Globus pallidus (tissue), 1 donor: ENCODE data around the gene TMEM33.
A peak's percentile ranks its signal among the peaks of the same experiment; 100 is the strongest.
"Not testable (repeated sequence)": the region's sequence is repeated elsewhere in the genome, so short reads cannot be mapped to it uniquely, and the experiment has no call there.

Experiments
- DNase-seq: peaks from one replicate; pipeline ENCODE4 v3.0.0-alpha.2; 2015; ENCODE audit warnings: low spot score

The TMEM33 gene, protein sequence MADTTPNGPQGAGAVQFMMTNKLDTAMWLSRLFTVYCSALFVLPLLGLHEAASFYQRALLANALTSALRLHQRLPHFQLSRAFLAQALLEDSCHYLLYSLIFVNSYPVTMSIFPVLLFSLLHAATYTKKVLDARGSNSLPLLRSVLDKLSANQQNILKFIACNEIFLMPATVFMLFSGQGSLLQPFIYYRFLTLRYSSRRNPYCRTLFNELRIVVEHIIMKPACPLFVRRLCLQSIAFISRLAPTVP

GRCh38 chr4:41934901-41935651 lies at the start of gene TMEM33:
Gene TMEM33 (plus strand): TSS chr4:41935429. CDS start chr4:41935485, 56 bp downstream.
- peak; percentile 87 for DNase-seq

DNA sequence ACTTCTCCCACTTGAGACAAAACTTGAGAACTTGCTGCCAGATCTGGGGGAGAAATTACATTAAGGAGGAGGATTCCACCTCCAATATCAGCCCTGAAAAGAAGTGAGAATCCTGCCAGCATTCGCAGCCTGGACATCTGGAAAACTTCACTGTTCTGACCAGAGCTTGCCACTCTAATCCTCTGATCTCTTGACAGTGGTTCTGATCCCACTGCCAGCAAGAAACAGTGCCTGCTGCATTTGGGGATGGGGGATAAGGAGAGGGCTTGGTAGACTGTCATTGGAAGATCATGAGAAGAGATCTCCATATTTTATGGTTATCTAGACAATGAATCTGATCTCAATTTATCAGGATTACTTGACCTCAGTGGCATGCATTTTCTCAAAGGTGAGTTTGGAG lies 49.8 kb upstream of the TMEM33 start:
- DNase-seq, result no peak

GRCh38 chr4:41887277-41887676 lies 48.0 kb upstream of the TMEM33 start:
- DNase-seq, result no peak

DNA sequence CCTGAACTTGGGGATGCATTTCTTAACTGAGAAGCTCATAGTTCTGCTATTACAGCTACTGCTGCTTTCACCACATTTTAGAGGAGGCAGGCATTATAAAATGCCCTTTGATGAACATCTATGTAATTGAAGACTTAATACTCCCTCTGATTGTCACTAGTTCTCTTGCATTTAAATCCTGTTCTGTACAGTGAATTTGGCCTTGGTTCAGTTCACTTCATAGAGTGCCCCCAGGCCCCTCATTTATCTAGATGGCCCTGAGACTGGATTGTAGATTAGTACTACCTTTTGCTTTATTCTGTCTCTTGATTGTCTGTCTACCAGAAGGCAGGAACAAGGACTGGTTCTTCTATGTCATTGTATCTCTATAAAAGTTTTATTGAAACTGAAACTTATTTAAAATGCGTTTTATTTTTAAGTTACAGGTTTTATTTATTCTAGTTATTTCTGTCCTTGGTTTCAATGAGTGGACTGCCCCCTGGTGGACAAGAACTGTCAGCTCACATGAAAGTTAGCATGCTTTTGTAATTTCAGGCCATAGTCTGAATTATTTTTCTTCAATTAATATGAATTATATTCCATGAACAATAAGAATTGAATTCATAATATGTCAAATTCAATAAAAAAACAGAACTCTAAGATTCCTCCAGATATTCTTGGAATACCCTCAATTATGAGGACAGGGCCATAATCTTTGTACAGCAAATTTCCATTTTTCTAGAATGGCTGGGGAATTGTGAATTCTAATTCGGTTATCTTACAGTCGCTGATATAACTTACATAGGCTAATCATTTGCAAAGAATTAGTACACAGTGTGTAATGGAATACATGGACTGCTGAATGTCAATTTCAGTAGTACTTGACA lies 47.2 kb upstream of the TMEM33 start:
- peak; percentile 53 for DNase-seq

GRCh38 chr4:41888687-41889074 lies 46.5 kb upstream of the TMEM33 start:
- no peak for DNase-seq

GRCh38 chr4:41889317-41889716 lies 45.9 kb upstream of the TMEM33 start:
- DNase-seq, result no peak

- no peak for DNase-seq
Observed at GRCh38 chr4:41890085-41890484, 45.1 kb upstream of the TMEM33 start.

DNA sequence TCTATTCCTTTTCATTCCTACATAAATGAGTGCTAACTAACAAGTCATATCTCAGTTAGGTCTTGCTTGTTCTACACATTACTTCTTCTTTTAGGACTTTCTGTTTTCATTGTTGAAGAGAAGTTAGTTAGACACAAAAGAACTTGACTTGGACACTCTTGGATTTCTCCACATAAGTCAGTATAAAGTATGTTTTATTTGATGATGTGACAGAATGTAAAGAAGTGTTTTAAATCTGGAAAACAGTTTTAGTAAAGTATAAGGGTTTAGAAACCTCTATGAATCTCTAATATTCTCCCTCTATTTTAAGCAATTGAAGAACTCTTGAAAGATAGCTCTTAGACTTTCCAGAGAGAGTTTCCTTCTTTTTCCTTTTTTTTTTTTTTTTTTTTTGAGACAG lies 38.6 kb upstream of the TMEM33 start:
- DNase-seq, result no peak

- no peak for DNase-seq
Observed at GRCh38 chr4:41897698-41898097, 37.5 kb upstream of the TMEM33 start.

DNA sequence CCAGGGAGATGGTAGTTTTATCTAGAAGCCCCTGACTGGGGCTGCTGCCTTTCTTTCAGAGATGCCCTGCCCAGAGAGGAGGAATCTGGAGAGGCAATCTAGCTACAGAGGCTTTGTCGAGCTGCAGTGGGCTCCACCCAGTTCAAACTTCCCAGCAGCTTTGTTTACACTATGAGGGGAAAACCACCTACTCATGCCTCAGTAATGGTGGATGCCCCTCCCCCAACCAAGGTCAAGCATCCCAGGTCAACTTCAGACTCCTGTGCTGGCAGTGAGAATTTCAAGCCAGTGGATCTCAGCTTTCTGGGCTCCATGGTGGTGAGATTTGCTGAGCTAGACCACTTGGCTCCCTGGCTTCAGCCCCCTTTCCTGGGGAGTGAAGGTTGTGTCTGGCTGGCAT lies 26.1 kb upstream of the TMEM33 start:
- DNase-seq, result not testable (repeated sequence)

DNA sequence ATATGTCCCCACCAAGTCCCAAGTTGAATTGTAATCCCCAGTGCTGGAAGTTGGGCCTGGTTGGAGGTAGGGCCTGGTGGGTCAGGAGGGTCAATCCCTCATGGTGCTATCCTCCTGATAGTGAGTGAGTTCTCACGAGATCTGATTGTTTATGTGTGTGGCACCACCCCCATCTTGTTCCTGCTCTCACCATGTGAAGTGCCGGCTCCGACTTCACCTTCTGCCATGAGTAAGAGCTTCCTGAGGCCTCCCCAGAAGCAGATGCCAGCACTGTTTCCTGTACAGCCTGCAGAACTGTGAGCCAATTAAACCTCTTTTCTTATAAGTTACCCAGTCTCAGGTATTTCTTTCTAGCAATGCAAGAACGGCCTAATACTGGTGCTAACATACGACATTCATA lies 22.7 kb upstream of the TMEM33 start:
- no peak for DNase-seq

DNA sequence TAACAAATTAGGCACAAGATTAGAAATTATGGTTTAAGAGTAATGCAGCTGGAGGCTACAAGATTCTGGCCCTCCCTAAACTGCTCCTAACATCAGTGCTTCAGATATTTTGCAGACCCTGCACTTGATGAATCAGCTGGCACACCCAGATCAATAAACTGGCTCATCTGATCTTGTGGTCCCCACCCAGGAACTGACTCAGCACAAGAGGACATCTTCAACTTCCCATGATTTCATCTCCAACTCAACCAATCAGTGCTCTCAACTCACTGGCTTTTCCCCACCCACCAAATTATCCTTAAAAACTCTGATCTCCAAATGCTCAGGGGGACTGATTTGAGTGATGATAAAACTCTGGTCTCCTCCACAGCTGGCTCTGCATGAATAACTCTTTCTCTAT lies 21.7 kb upstream of the TMEM33 start:
- DNase-seq, result no peak

GRCh38 chr4:41918278-41918677 lies 17.0 kb upstream of the TMEM33 start:
- DNase-seq, result no peak

- not testable (repeated sequence) for DNase-seq
Observed at GRCh38 chr4:41920416-41920815, 14.8 kb upstream of the TMEM33 start.

DNA sequence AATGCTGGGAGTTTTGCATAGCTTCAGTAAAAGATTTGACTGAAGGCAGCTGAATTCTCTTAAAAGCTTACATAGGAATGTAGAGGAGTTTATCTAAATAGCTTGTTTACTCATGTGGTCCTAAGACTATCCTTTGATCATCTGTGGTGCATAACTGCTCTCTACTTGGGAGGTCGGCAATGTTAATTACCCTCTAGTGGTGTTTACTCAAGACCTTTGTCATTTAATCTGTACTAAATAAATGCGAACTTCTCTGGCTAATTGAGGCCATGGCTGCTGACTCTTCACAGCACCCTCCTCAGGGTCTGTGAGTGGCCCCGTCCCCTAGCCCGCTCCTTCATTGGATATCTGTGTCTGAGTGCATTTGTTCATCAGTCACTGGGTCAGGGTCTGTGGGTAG lies 13.8 kb upstream of the TMEM33 start:
- no peak for DNase-seq

DNA sequence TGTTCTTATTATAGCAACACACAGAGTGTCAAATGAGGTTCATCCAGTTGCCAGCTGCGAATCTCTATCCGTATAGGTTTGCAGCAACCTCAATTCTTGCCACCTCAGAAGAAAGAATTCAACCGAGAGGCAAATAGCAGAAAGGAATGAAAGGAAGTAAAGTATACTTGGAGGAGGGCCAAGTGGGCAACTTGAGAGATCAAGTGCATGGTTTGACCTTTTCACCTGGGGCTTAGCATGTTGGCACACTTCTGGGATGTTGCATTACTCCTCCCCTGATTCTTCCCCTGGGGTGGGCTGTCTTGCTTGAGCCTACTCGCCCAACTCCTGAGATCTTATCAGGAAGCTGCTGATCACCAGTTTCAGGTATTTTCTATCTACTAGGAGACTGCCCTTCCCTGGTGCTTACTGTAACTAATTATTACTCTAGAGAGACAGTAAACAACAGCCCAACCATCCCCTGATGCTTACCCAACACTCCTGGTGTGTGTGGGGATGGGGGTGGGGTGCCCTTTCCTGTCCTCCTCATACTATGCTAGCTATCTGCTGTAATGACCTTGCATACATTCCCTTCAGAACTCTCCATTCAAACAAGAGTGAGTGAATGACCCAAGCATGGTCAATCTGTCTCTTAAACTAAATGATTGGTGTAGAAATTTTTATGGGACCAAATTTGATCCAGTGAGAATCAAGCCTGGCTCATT lies 7.3 kb upstream of the TMEM33 start:
- no peak for DNase-seq

- DNase-seq, result peak; percentile 54
Observed at GRCh38 chr4:41930139-41930831, 4.9 kb upstream of the TMEM33 start.

DNA sequence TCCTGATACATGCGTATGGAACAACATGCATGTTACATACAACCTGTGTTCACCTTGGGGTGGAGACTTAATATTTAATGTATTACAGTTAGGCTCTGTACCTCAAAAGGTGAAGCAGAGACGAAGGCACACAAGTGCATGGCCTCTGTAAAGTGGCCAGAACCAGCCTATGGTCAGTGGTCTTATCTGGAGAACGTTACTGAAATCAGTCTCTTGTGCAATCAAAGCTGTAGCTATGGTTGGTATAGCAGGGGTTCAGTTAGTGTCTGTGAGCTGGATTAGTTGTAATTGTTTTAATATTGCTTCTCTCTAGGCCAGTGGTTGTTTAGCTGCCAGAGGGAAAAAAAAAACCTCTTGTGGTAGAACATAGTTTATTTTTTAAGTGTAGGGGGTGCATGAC lies 2.2 kb upstream of the TMEM33 start:
- no peak for DNase-seq

DNA sequence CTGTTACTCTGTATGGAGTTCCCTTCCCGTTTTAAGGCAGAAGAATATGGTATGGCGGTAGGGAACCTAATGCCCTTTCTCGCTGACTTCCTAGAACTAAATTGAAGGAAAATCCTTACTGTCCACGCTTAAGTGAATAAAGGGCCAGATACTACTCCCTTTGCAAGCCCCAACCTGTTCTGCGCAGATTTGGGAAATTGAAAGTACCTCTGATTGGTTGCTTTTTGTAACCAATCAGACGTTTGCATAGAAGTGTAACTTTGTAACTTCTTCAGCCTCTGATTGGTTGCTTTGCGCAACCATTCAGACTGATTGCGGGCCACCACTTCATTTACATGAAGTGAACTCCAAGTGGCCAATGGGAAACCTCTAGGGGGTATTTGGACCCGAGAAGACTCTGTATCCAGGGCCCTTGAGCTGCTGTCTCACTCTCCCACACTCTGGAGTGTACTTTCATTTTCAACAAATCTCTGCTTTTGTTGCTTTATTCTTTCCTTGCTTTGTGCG lies 1.2 kb upstream of the TMEM33 start:
- peak; percentile 26 for DNase-seq

GRCh38 chr4:41934514-41934900 lies 722 bp upstream of the TMEM33 start:
- no peak for DNase-seq

DNA sequence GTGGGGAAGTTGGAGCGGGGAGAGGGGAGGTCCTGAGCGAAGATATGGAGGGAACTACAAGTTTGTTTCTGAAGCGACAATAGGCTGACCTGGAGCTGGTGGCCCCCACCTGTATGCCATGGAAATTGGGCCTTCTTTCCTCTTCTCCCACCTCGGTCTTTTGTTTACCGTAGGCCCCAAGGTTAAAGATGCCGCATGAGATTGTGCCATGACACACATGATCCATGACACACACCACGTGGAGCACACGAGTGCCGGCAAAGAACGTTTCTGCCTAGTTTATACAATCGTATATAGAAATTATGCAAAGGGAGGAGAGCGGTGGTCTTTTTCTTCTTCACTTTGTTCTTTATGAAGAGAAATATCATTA lies 408 bp downstream of the TMEM33 start:
- no peak for DNase-seq
